Astrocyte (in vitro differentiated cells and primary cell): ENCODE data around the gene CSF2. TPM values are rescaled to one million over a fixed set of nuclear protein-coding genes. Genes with fewer than 3 reads are reported as not detected.

Source experiments
- DNase-seq: peaks from one replicate; pipeline ENCODE4 v3.0.0-alpha.2; 2010; ENCODE audit warnings: low read depth
- FAIRE-seq: peaks from 2 replicates; lab custom pipeline; 2011; peaks lifted over from hg19 to GRCh38; lab: Jason Lieb, UNC
- H2AFZ ChIP-seq: 2 replicates; pipeline ENCODE4 v1.6.0; 2012; ENCODE audit warnings: low read depth, low read length, inconsistent platforms
- H3K27ac ChIP-seq: 2 replicates; pipeline ENCODE4 v1.5.1; 2011; ENCODE audit warnings: low read depth, low read length, inconsistent platforms
- H3K27me3 ChIP-seq: 2 replicates; pipeline ENCODE4 v1.6.0; 2011; ENCODE audit warnings: low read length, inconsistent platforms; ENCODE audit not compliant: insufficient read depth
- H3K36me3 ChIP-seq: 2 replicates; pipeline ENCODE4 v1.5.1; 2011; ENCODE audit warnings: low read length, inconsistent platforms; ENCODE audit not compliant: insufficient read depth
- H3K4me1 ChIP-seq: 2 replicates; pipeline ENCODE4 v1.5.1; 2011; ENCODE audit warnings: low read length, inconsistent platforms; ENCODE audit not compliant: insufficient read depth
- H3K4me2 ChIP-seq: 2 replicates; pipeline ENCODE4 v1.6.0; 2012; ENCODE audit warnings: low read length, inconsistent platforms
- H3K4me3 ChIP-seq: 2 replicates; pipeline ENCODE4 v1.5.1; 2011; ENCODE audit warnings: low read depth, mild to moderate bottlenecking, low read length, inconsistent platforms; ENCODE audit not compliant: insufficient read depth
- H3K79me2 ChIP-seq: 2 replicates; pipeline ENCODE4 v1.6.0; 2012; ENCODE audit warnings: mild to moderate bottlenecking, low read length, inconsistent platforms; ENCODE audit not compliant: insufficient read depth
- H3K9ac ChIP-seq: 2 replicates; pipeline ENCODE4 v1.6.0; 2012; ENCODE audit warnings: mild to moderate bottlenecking, low read length, inconsistent platforms
- H3K9me3 ChIP-seq: 2 replicates; pipeline ENCODE4 v1.5.1; 2012; ENCODE audit warnings: low read depth, mild to moderate bottlenecking, low read length, inconsistent platforms; ENCODE audit not compliant: insufficient read depth
- H4K20me1 ChIP-seq: 2 replicates; pipeline ENCODE4 v1.6.0; 2012; ENCODE audit warnings: low read length, inconsistent platforms; ENCODE audit not compliant: insufficient read depth
- H3K27ac Mint-ChIP-seq: one replicate; pipeline ENCODE4 v1.8.0; 2021; ENCODE audit warnings: mild to moderate bottlenecking, mixed read lengths; ENCODE audit not compliant: unreplicated experiment
- H3K27me3 Mint-ChIP-seq: one replicate; pipeline ENCODE4 v1.8.0; 2021; ENCODE audit warnings: low read depth, mixed read lengths; ENCODE audit not compliant: unreplicated experiment
- H3K36me3 Mint-ChIP-seq: one replicate; pipeline ENCODE4 v1.8.0; 2021; ENCODE audit warnings: low read depth, mixed read lengths; ENCODE audit not compliant: unreplicated experiment
- H3K4me1 Mint-ChIP-seq: one replicate; pipeline ENCODE4 v1.8.0; 2021; ENCODE audit warnings: low read depth, mixed read lengths; ENCODE audit not compliant: unreplicated experiment
- H3K4me3 Mint-ChIP-seq: one replicate; pipeline ENCODE4 v1.8.0; 2021; ENCODE audit warnings: mild to moderate bottlenecking, moderate library complexity, mixed read lengths; ENCODE audit not compliant: unreplicated experiment
- H3K9me3 Mint-ChIP-seq: one replicate; pipeline ENCODE4 v1.8.0; 2021; ENCODE audit warnings: mild to moderate bottlenecking, mixed read lengths; ENCODE audit not compliant: unreplicated experiment
- EZH2 ChIP-seq: IDR thresholded peaks from 2 replicates; pipeline ENCODE4 v1.6.1; 2012; ENCODE audit warnings: mild to moderate bottlenecking, low read length, inconsistent platforms; ENCODE audit not compliant: insufficient read depth
- total RNA-seq: library from RNA; stranded (reverse); gene quantifications from 2 replicates; pipeline ENCODE4 v1.2.1, GENCODE V29; 2021
- TF ChIP-seq, protein P1 (sequence below): IDR thresholded peaks from 2 replicates; pipeline ENCODE4 v1.5.1; 2011; ENCODE audit warnings: low read depth, mild to moderate bottlenecking, inconsistent platforms, low read length, moderate library complexity; ENCODE audit not compliant: insufficient read depth

The CSF2 gene
- total RNA-seq, 1 donor from 2014 or later, result not detected

DNA sequence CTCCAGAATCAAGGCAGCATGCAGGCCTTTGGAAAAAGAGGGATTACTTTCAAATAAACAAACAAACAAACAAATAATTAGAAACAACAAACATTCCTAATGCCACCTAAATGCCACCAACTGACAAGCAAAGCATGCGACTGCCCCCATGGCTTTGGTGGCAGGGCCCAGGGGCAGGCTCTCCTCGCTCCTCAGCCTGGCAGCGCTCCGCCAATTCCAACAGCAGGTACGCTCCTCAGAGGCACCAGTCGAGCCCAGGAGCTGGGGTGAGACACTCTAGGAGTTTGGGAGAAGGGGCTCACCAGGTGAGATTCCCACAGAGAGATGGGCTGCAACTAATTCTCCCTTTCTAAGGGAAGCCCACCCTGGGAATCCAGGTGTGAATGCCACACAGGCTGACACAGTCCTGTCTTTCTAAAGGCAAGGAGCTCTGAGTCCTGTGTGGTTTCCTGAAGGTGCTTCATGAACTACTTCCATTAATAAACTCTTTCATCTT lies 27.8 kb downstream of the CSF2 start:
- Mint-ChIP-seq H3K27me3 (peaks cover 10% of the 10 kb centered on the region), H3K27ac (no peak overlapping the region), H3K36me3 (no peaks in the 10 kb centered on the region), H3K4me3 (no peak overlapping the region), H3K9me3 (no peaks in the 10 kb centered on the region), H3K4me1 (peaks cover 26% of the 10 kb centered on the region)
- H3K4me3 ChIP-seq, result no peak overlapping the region
- H4K20me1 ChIP-seq, result no peaks in the 10 kb centered on the region
- no peak overlapping the region for H3K9ac ChIP-seq
- H3K4me1 ChIP-seq, result peaks cover 43% of the 10 kb centered on the region
- H3K27me3 ChIP-seq, result no peaks in the 10 kb centered on the region
- no peak for DNase-seq
- no peaks in the 10 kb centered on the region for H3K9me3 ChIP-seq
- H3K27ac ChIP-seq, result no peak overlapping the region
- H2AFZ ChIP-seq, result no peak overlapping the region
- no peaks in the 10 kb centered on the region for H3K79me2 ChIP-seq
- H3K4me2 ChIP-seq, result no peak overlapping the region
- FAIRE-seq, result no peak
- TF ChIP-seq, protein P1, sequence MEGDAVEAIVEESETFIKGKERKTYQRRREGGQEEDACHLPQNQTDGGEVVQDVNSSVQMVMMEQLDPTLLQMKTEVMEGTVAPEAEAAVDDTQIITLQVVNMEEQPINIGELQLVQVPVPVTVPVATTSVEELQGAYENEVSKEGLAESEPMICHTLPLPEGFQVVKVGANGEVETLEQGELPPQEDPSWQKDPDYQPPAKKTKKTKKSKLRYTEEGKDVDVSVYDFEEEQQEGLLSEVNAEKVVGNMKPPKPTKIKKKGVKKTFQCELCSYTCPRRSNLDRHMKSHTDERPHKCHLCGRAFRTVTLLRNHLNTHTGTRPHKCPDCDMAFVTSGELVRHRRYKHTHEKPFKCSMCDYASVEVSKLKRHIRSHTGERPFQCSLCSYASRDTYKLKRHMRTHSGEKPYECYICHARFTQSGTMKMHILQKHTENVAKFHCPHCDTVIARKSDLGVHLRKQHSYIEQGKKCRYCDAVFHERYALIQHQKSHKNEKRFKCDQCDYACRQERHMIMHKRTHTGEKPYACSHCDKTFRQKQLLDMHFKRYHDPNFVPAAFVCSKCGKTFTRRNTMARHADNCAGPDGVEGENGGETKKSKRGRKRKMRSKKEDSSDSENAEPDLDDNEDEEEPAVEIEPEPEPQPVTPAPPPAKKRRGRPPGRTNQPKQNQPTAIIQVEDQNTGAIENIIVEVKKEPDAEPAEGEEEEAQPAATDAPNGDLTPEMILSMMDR, result no peak
- no peak for TF ChIP-seq EZH2
- H3K36me3 ChIP-seq, result no peaks in the 10 kb centered on the region

- FAIRE-seq (no peak), DNase-seq (peak; percentile 75)
- Mint-ChIP-seq H3K36me3 (no peaks in the 10 kb centered on the region), H3K4me3 (no peak overlapping the region), H3K4me1 (peaks cover 26% of the 10 kb centered on the region), H3K27me3 (peaks cover 8% of the 10 kb centered on the region), H3K9me3 (no peaks in the 10 kb centered on the region), H3K27ac (no peak overlapping the region)
- peak overlapping the region; percentile 95 for H3K27ac ChIP-seq
- no peak overlapping the region for H2AFZ ChIP-seq
- H3K4me3 ChIP-seq, result no peak overlapping the region
- H3K4me2 ChIP-seq, result peak overlapping the region; percentile 81
- TF ChIP-seq, protein P1, result no peak
- TF ChIP-seq EZH2, result no peak
- peaks cover 43% of the 10 kb centered on the region for H3K4me1 ChIP-seq
- H3K79me2 ChIP-seq, result no peaks in the 10 kb centered on the region
- H3K9ac ChIP-seq, result peak overlapping the region; percentile 72
- no peaks in the 10 kb centered on the region for H3K9me3 ChIP-seq
- no peaks in the 10 kb centered on the region for H3K36me3 ChIP-seq
- H3K27me3 ChIP-seq, result no peaks in the 10 kb centered on the region
- H4K20me1 ChIP-seq, result no peaks in the 10 kb centered on the region
Measured at GRCh38 chr5:132102101-132102701, 28.6 kb downstream of the CSF2 start.

GRCh38 chr5:132102944-132103331 lies 29.3 kb downstream of the CSF2 start:
- H3K27ac ChIP-seq, result peak overlapping the region; percentile 95
- Mint-ChIP-seq H3K4me3 (no peak overlapping the region), H3K27me3 (peaks cover 8% of the 10 kb centered on the region), H3K27ac (peak overlapping the region; percentile 95), H3K9me3 (peaks cover 1% of the 10 kb centered on the region), H3K4me1 (peaks cover 25% of the 10 kb centered on the region), H3K36me3 (no peaks in the 10 kb centered on the region)
- peak overlapping the region; percentile 72 for H3K9ac ChIP-seq
- no peak for TF ChIP-seq EZH2
- TF ChIP-seq, protein P1, result no peak
- no peaks in the 10 kb centered on the region for H3K36me3 ChIP-seq
- no peaks in the 10 kb centered on the region for H3K9me3 ChIP-seq
- H3K79me2 ChIP-seq, result no peaks in the 10 kb centered on the region
- no peak overlapping the region for H2AFZ ChIP-seq
- peak overlapping the region; percentile 81 for H3K4me2 ChIP-seq
- no peaks in the 10 kb centered on the region for H3K27me3 ChIP-seq
- FAIRE-seq (no peak), DNase-seq (no peak)
- no peaks in the 10 kb centered on the region for H4K20me1 ChIP-seq
- no peak overlapping the region for H3K4me3 ChIP-seq
- H3K4me1 ChIP-seq, result peaks cover 43% of the 10 kb centered on the region
